ENCODE measurements around the gene IFT20.

IFT20 gene

DNA sequence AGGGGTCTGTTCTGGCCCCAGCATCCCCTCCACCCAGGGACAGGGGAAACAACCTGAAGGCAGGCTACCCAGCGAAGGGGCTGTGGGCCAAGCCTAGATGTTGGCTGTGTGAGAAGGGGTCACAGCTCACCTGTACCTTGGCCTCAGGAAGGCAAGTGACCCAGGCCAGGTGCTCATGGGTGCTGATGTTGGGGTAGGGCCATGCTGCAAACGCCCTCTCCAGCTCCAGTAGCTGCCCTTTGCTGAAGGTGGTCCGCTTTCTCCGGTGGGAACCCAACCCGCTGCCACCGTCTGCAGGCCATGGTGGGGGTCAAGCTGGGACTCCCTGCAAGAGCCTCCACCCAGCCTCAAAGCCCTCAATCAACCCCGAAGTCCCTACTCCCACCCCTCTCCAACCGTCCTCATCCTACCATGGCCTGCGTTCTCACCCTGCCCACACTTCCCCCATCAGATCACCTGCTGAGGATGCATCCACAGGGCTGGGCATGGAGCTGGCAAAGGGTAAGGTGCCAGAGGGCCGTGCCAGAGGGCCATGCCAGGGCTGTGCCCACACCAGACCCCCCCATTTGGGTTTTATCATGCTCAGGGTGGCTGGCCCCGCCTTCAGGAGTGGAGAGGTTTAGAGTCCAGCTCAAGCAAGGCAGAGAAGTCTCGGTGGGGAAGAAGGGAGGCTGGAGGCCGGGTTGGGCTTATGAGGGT, 29.5 kb upstream of the IFT20 start, which contains the start of gene SEBOX:
SEBOX (minus strand) TSS at position 535 of the 699 bp plus-strand sequence; CDS start at position 487, 48 bp downstream.
- H3K79me2 ChIP-seq (ENCODE audit: control insufficient read depth, insufficient read depth, low read length, poor library complexity), result no peaks in the 10 kb centered on the region
- no peak for DNase-seq
- no CpG with 5 or more reads among the region's 13 CpGs for WGBS (ENCODE audit: extremely low coverage, insufficient coverage, insufficient read length)
- H3K27ac ChIP-seq (ENCODE audit: low read depth, low read length), result no peak within 1 kb of the TSS
- no peak within 1 kb of the TSS for H3K4me2 ChIP-seq (ENCODE audit: low read length)
- H3K36me3 ChIP-seq (ENCODE audit: control insufficient read depth in 1 of 2, insufficient read depth in 2 of 2, low read length in 2 of 2), result peaks cover 21 to 42% of the 10 kb centered on the region in 2 experiments
- no peak within 1 kb of the TSS for H3K4ac ChIP-seq (ENCODE audit: low read depth, low read length)
- peak within 1 kb of the TSS; percentile 15 for H3K9ac ChIP-seq (ENCODE audit: low read length)
- H3K4me3 ChIP-seq (ENCODE audit: low read depth, low read length), result peak within 1 kb of the TSS; percentile 37
- H2BK5ac ChIP-seq (ENCODE audit: low read depth, low read length, poor library complexity), result no peak within 1 kb of the TSS
- H3K18ac ChIP-seq (ENCODE audit: low read length), result no peak within 1 kb of the TSS
- H3K27me3 ChIP-seq (ENCODE audit: insufficient read depth, low read length), result no peaks in the 10 kb centered on the region
- H3K4me1 ChIP-seq (ENCODE audit: control insufficient read depth in 1 of 2, insufficient read depth in 2 of 2, low read length in 2 of 2), result peaks cover 2 to 3% of the 10 kb centered on the region in 2 experiments
- no peaks in the 10 kb centered on the region for H3K79me1 ChIP-seq (ENCODE audit: low read length)
- no peaks in the 10 kb centered on the region for H3K9me3 ChIP-seq (ENCODE audit: insufficient read depth, low read depth, low read length)
- H4K8ac ChIP-seq (ENCODE audit: low read depth, low read length), result no peak within 1 kb of the TSS
- no peak within 1 kb of the TSS for H4K12ac ChIP-seq (ENCODE audit: low read depth, low read length)
- no peak within 1 kb of the TSS for H4K91ac ChIP-seq (ENCODE audit: low read depth, low read length)
- H3K14ac ChIP-seq (ENCODE audit: low read length), result no peak within 1 kb of the TSS
- H2BK12ac ChIP-seq (ENCODE audit: low read length), result no peak within 1 kb of the TSS
- H2AFZ ChIP-seq (ENCODE audit: insufficient read depth, low read length, poor library complexity), result no peak within 1 kb of the TSS
- H2BK120ac ChIP-seq (ENCODE audit: insufficient read depth, low read length, poor library complexity), result no peak within 1 kb of the TSS
- no peak within 1 kb of the TSS for H3K23ac ChIP-seq (ENCODE audit: low read length)
- H2AK5ac ChIP-seq (ENCODE audit: low read length), result no peak within 1 kb of the TSS

DNA sequence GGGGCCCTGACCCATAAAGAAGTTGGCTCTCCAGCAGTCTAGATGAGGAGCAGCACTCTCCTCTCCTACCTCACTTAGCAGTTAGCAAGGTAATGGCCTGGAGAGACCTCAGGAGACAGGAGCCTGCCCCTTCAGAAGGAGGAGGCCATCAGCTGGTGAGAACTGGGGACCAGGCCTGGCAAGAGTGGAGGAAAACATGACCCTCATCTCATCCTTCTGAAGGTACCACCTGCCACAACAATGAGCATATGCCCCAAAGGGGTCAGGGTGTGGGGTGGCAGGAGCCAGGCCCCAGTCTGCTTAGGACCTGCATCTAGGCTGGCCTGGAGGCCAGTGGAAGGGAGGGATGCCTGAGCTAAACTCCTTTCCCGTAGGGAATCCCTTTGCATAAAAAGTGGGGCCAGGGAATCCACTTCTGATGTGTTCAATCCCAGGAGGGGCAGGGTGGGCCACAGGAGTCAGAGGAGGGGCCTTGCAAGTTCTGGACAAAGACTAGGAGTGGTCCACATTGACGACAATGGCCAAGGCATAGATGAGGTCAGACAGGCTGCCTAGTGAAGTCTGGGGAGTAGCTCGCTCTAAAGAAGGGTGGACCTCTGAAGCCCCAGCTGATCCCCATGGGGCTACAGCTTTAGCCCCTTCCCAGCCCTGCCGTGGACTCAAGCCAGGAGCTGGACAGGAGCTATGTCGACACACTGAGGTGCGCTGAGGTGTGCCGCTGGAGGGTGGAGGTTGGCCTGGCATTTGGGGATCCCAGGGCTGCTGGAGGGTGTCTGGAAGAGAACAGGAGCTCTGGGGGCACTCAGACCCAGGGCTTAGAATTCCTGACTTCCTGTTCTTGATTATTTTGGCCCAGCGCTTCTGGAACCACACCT, 28.7 kb upstream of the IFT20 start:
- Histone ChIP-seq H3K36me3 (ENCODE audit: control insufficient read depth in 1 of 2, insufficient read depth in 2 of 2, low read length in 2 of 2) (peaks cover 25 to 46% of the 10 kb centered on the region in 2 experiments), H3K23ac (ENCODE audit: low read length) (no peak overlapping the region), H3K79me1 (ENCODE audit: low read length) (no peaks in the 10 kb centered on the region), H3K18ac (ENCODE audit: low read length) (no peak overlapping the region), H3K14ac (ENCODE audit: low read length) (no peak overlapping the region), H3K4me1 (ENCODE audit: control insufficient read depth in 1 of 2, insufficient read depth in 2 of 2, low read length in 2 of 2) (no peaks in the 10 kb centered on the region), H3K4me3 (ENCODE audit: low read depth, low read length) (peak overlapping the region; percentile 37), H3K79me2 (ENCODE audit: control insufficient read depth, insufficient read depth, low read length, poor library complexity) (no peaks in the 10 kb centered on the region), H3K4me2 (ENCODE audit: low read length) (no peak overlapping the region), H2BK120ac (ENCODE audit: insufficient read depth, low read length, poor library complexity) (no peak overlapping the region), H2BK12ac (ENCODE audit: low read length) (no peak overlapping the region), H4K91ac (ENCODE audit: low read depth, low read length) (no peak overlapping the region), H2BK5ac (ENCODE audit: low read depth, low read length, poor library complexity) (no peak overlapping the region), H3K27ac (ENCODE audit: low read depth, low read length) (no peak overlapping the region), H3K4ac (ENCODE audit: low read depth, low read length) (no peak overlapping the region), H3K27me3 (ENCODE audit: insufficient read depth, low read length) (no peaks in the 10 kb centered on the region), H4K8ac (ENCODE audit: low read depth, low read length) (no peak overlapping the region), H4K12ac (ENCODE audit: low read depth, low read length) (no peak overlapping the region), H2AK5ac (ENCODE audit: low read length) (no peak overlapping the region), H3K9me3 (ENCODE audit: insufficient read depth, low read depth, low read length) (no peaks in the 10 kb centered on the region), H2AFZ (ENCODE audit: insufficient read depth, low read length, poor library complexity) (no peak overlapping the region), H3K9ac (ENCODE audit: low read length) (no peak overlapping the region)
- no peak for DNase-seq
- no CpG with 5 or more reads among the region's 8 CpGs for WGBS (ENCODE audit: extremely low coverage, insufficient coverage, insufficient read length)

DNA sequence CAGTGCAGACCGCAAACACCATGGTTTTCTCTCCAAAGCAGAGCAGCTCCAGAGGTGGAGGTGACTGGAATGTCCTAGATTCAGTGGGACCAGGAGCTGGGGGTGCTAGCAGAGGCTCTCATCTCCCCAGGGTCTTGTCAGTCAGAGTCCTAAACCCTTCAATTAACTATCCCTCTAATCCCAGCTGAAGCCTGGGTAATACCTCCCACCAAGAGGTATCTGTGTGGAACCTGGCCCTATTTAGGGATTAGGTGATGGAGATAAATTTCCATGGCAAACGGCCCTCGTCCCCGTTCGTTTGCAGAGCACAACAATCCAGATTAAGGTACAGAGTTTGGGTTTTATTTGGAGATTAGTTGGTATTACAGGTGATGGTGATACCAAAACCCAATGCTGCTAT, 27.9 kb upstream of the IFT20 start:
- no peak overlapping the region for H4K91ac ChIP-seq (ENCODE audit: low read depth, low read length)
- no CpG with 5 or more reads among the region's 5 CpGs for WGBS (ENCODE audit: extremely low coverage, insufficient coverage, insufficient read length)
- no peak overlapping the region for H2BK5ac ChIP-seq (ENCODE audit: low read depth, low read length, poor library complexity)
- H3K27ac ChIP-seq (ENCODE audit: low read depth, low read length), result no peak overlapping the region
- H3K23ac ChIP-seq (ENCODE audit: low read length), result no peak overlapping the region
- H3K27me3 ChIP-seq (ENCODE audit: insufficient read depth, low read length), result no peaks in the 10 kb centered on the region
- no peak for DNase-seq
- no peak overlapping the region for H2AFZ ChIP-seq (ENCODE audit: insufficient read depth, low read length, poor library complexity)
- no peaks in the 10 kb centered on the region for H3K79me2 ChIP-seq (ENCODE audit: control insufficient read depth, insufficient read depth, low read length, poor library complexity)
- no peaks in the 10 kb centered on the region for H3K9me3 ChIP-seq (ENCODE audit: insufficient read depth, low read depth, low read length)
- no peak overlapping the region for H3K14ac ChIP-seq (ENCODE audit: low read length)
- H2AK5ac ChIP-seq (ENCODE audit: low read length), result no peak overlapping the region
- H3K4ac ChIP-seq (ENCODE audit: low read depth, low read length), result no peak overlapping the region
- H3K79me1 ChIP-seq (ENCODE audit: low read length), result no peaks in the 10 kb centered on the region
- no peak overlapping the region for H2BK120ac ChIP-seq (ENCODE audit: insufficient read depth, low read length, poor library complexity)
- no peak overlapping the region for H4K12ac ChIP-seq (ENCODE audit: low read depth, low read length)
- H2BK12ac ChIP-seq (ENCODE audit: low read length), result no peak overlapping the region
- peaks cover 0 to 1% of the 10 kb centered on the region in 2 experiments for H3K4me1 ChIP-seq (ENCODE audit: control insufficient read depth in 1 of 2, insufficient read depth in 2 of 2, low read length in 2 of 2)
- no peak overlapping the region for H3K18ac ChIP-seq (ENCODE audit: low read length)
- H4K8ac ChIP-seq (ENCODE audit: low read depth, low read length), result no peak overlapping the region
- no peak overlapping the region for H3K4me3 ChIP-seq (ENCODE audit: low read depth, low read length)
- H3K4me2 ChIP-seq (ENCODE audit: low read length), result no peak overlapping the region
- H3K9ac ChIP-seq (ENCODE audit: low read length), result no peak overlapping the region
- H3K36me3 ChIP-seq (ENCODE audit: control insufficient read depth in 1 of 2, insufficient read depth in 2 of 2, low read length in 2 of 2), result peaks cover 25 to 46% of the 10 kb centered on the region in 2 experiments

DNA sequence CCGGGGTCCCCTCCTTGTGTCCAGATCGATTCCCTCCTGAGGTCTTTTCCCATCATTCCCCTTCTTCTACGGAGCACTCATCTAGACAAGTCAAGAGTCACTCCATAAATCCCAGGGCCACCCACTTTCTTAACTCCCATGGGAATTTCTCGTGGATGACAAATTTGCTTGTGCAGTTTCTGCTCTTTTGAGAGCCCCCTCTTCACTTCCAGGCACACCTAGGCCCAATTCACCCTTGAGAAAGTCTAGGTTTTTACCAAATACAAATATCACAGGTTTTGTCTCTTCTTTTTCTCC, 22.6 kb upstream of the IFT20 start:
- H2AFZ ChIP-seq (ENCODE audit: insufficient read depth, low read length, poor library complexity), result peak overlapping the region; percentile 89
- peak overlapping the region; percentile 65 for H2AK5ac ChIP-seq (ENCODE audit: low read length)
- H3K18ac ChIP-seq (ENCODE audit: low read length), result peak overlapping the region; percentile 82
- H3K4me2 ChIP-seq (ENCODE audit: low read length), result peak overlapping the region; percentile 81
- peak overlapping the region; percentile 96 for H3K4me3 ChIP-seq (ENCODE audit: low read depth, low read length)
- H3K4me1 ChIP-seq (ENCODE audit: control insufficient read depth in 1 of 2, insufficient read depth in 2 of 2, low read length in 2 of 2), result peaks cover 0 to 9% of the 10 kb centered on the region in 2 experiments
- H2BK120ac ChIP-seq (ENCODE audit: insufficient read depth, low read length, poor library complexity), result no peak overlapping the region
- peak overlapping the region; percentile 88 for H4K91ac ChIP-seq (ENCODE audit: low read depth, low read length)
- peak overlapping the region; percentile 99 for H4K8ac ChIP-seq (ENCODE audit: low read depth, low read length)
- H4K12ac ChIP-seq (ENCODE audit: low read depth, low read length), result peak overlapping the region; percentile 92
- H3K27me3 ChIP-seq (ENCODE audit: insufficient read depth, low read length), result no peaks in the 10 kb centered on the region
- peak overlapping the region; percentile 88 for H3K14ac ChIP-seq (ENCODE audit: low read length)
- H3K27ac ChIP-seq (ENCODE audit: low read depth, low read length), result no peak overlapping the region
- peak overlapping the region; percentile 94 for H3K9ac ChIP-seq (ENCODE audit: low read length)
- no peak overlapping the region for H3K23ac ChIP-seq (ENCODE audit: low read length)
- peak overlapping the region; percentile 75 for H3K4ac ChIP-seq (ENCODE audit: low read depth, low read length)
- no peak overlapping the region for H2BK12ac ChIP-seq (ENCODE audit: low read length)
- peaks cover 33 to 43% of the 10 kb centered on the region in 2 experiments for H3K36me3 ChIP-seq (ENCODE audit: control insufficient read depth in 1 of 2, insufficient read depth in 2 of 2, low read length in 2 of 2)
- H3K79me1 ChIP-seq (ENCODE audit: low read length), result peaks cover 9% of the 10 kb centered on the region
- H2BK5ac ChIP-seq (ENCODE audit: low read depth, low read length, poor library complexity), result no peak overlapping the region
- H3K79me2 ChIP-seq (ENCODE audit: control insufficient read depth, insufficient read depth, low read length, poor library complexity), result peaks cover 10% of the 10 kb centered on the region
- no peaks in the 10 kb centered on the region for H3K9me3 ChIP-seq (ENCODE audit: insufficient read depth, low read depth, low read length)
- DNase-seq, result no peak
- WGBS (ENCODE audit: extremely low coverage, insufficient coverage, insufficient read length), result no CpG with 5 or more reads among the region's 4 CpGs
